Adrenal gland (tissue), 12 donors: ENCODE measurements around the gene ETFB. TPM values are rescaled to one million over a fixed set of nuclear protein-coding genes. Genes with fewer than 3 reads are reported as not detected.

Source experiments
- DNase-seq, 7 donors: peaks; one replicate each; pipeline ENCODE4 v3.0.0-alpha.2; 2019 to 2020
- H3K27ac ChIP-seq, 5 donors: fragments of 200-600 bp; sonication (generic) in 4 of 5; 1 replicate in 3 of 5; 2 replicates in 2 of 5; pipeline versions ENCODE4 v1.5.1 to v1.8.0; 2016 to 2020; ENCODE audit warnings: mild to moderate bottlenecking in 1 of 5
- H3K27me3 ChIP-seq: fragments of 200-600 bp; 2 replicates; pipeline ENCODE4 v1.8.0; 2021
- H3K36me3 ChIP-seq, 2 donors: fragments of 200-600 bp; replicated peaks in 1 of 2; 1 replicate in 1 of 2; 2 replicates in 1 of 2; pipeline versions ENCODE4 v1.5.1 to v1.8.0; 2018 to 2022
- H3K4me1 ChIP-seq, 2 donors: fragments of 200-600 bp; replicated peaks in 1 of 2; 1 replicate in 1 of 2; 2 replicates in 1 of 2; pipeline versions ENCODE4 v1.5.1 to v1.8.0; 2018 to 2021
- H3K4me3 ChIP-seq, 4 donors: fragments of 200-600 bp; sonication (generic) in 3 of 4; one replicate each; pipeline ENCODE4 v1.5.1; 2016 to 2018
- H3K9me3 ChIP-seq, 3 donors: fragments of 200-600 bp; sonication (generic) in 1 of 3; replicated peaks in 1 of 3; 1 replicate in 2 of 3; 2 replicates in 1 of 3; pipeline versions ENCODE4 v1.5.1 to v1.8.0; 2016 to 2021
- CTCF ChIP-seq, 6 experiments: fragments of 450-650 bp in 4 of 6; fragments of 200-600 bp in 2 of 6; sonication (generic) in 1 of 6; IDR thresholded peaks; 1 replicate in 5 of 6; 2 replicates in 1 of 6; pipeline versions ENCODE4 v1.5.1 to v1.8.0; 2016 to 2021; ENCODE audit warnings: antibody characterized with exemption in 6 of 6, mild to moderate bottlenecking in 2 of 6, moderate library complexity in 1 of 6
- POLR2A ChIP-seq, 2 donors: fragments of 450-650 bp; IDR thresholded peaks; one replicate each; pipeline ENCODE4 v1.6.1; 2017; ENCODE audit warnings: antibody characterized with exemption in 2 of 2, mild to moderate bottlenecking in 2 of 2, moderate library complexity in 1 of 2
- WGBS, 4 donors: extraction: QIAGEN DNeasy Blood & Tissue Kit in 2 of 4; methylation state at CpG; one replicate each; pipeline versions ENCODE4 v1.1.5 to v1.1.7; 2013 to 2017; 5-methylcytosine and 5-hydroxymethylcytosine counted together
- intact Hi-C, 2 donors: fragments of 100-400 bp; cut with DNase I; formaldehyde crosslinking; loops; one replicate each; pipeline versions ENCODE4 v1.14.1 to v1.15.0; 2022 to 2023
- polyA plus RNA-seq, 3 donors: library from polyadenylated mRNA; stranded (reverse); fragments of 200-250 nt in 2 of 3; fragments of 350-450 nt in 1 of 3; fragmentation: Illumina TruSeq in 1 of 3; extraction: RNeasy Lipid Tissue Mini Kit (QIAGEN cat#74804) in 1 of 3; gene quantifications; one replicate each; pipeline ENCODE4 v1.2.3, GENCODE V29; 2013 to 2014
- total RNA-seq, 9 donors: library from RNA; depleted of rRNA in 4 of 9; stranded (reverse); fragments of >200 nt in 4 of 9; fragments of 120-200 nt in 1 of 9; fragmentation: NEBNext Ultra II Directional in 1 of 9; extraction: Animal tissue kit (Norgen Biotek cat#: 25700) in 1 of 9; gene quantifications; one replicate each; pipeline versions ENCODE4 v1.1.0 to v1.2.4, GENCODE V29; 2013 to 2023
- donor health status: healthy with polysubstance abuse.
- donor health status: Bipolar disorder and iron deficiency.
- donor health status: DM: yes; HTN: yes; CAD: no.
- donor health status: DM: no; HTN: no; CAD: no.
- donor health status: DM: no; HTN: no; CAD: no.
- donor health status: DM: yes; HTN: yes; CAD: no.

The ETFB gene
- total and polyA plus RNA-seq, 12 donors: 110 to 470 (median 240) TPM

GRCh38 chr19:51352783-51353360 lies 13.3 kb downstream of the ETFB start:
- WGBS, 4 donors: 93 to 96% (median 95%) methylated on average over 12 to 16 of the region's 16 CpGs
- H3K27ac ChIP-seq: no peak overlapping the region
- intact Hi-C loops: no loop called here

DNA sequence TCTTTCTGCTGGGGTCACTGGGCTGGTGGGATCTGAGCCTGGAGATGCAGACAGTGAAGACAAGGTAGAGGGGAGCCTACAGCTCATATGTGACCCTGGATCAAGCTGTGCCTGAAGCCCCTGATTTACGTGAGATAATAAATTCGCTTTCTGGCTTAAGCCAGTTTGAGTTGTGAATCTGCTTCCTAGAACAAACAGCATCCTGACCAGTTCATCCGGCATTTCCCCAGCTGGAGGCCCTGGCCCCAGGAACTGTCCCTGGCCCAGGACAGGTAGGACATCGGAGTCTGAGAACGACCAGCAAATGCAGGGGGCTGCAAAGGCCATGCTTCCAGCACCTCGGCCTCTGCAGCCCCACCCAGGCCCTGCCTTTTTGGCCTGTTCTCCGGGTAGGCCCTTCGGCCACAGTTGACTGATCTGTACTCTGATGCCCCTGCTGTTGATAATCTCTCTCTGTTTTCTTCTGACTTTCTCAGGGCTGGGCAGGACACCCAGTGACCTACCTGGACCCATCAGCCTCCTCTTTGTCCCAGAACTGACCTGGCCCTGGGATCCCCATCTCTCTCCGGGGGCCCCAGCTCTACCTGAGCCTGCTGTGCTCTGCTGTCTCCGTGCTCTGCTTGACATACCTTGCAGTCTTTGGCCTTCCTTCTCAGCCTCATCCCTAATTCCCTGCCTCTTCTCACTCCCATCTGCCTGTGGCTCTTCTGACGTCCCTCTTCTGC lies 14.8 kb downstream of the ETFB start:
- H3K36me3 ChIP-seq: peaks cover 0 to 40% of the 10 kb centered on the region in 2 donors
- intact Hi-C loops: no loop called here
- no peak for DNase-seq
- TF ChIP-seq CTCF (IDR thresholded peaks at IDR 0.05) (no peak), POLR2A (IDR thresholded peaks at IDR 0.05) (no peak)
- no peaks in the 10 kb centered on the region for H3K27me3 ChIP-seq
- peaks cover 0 to 9% of the 10 kb centered on the region in 2 donors for H3K4me1 ChIP-seq
- H3K27ac ChIP-seq: peak overlapping the region in 1 of 5 donors; percentile 14
- 94 to 99% (median 97%) methylated on average over 6 to 11 of the region's 11 CpGs for WGBS, 4 donors
- no peak overlapping the region for H3K4me3 ChIP-seq
- no peaks in the 10 kb centered on the region for H3K9me3 ChIP-seq

More at GRCh38 chr19:51352783-51353360, 13.3 kb downstream of the ETFB start:
- Histone ChIP-seq H3K27me3 (no peaks in the 10 kb centered on the region), H3K36me3 (peaks cover 0 to 26% of the 10 kb centered on the region in 2 donors), H3K4me3 (no peak overlapping the region), H3K9me3 (no peaks in the 10 kb centered on the region), H3K4me1 (peaks cover 0 to 10% of the 10 kb centered on the region in 2 donors)
- DNase-seq: no peak
- TF ChIP-seq POLR2A (IDR thresholded peaks at IDR 0.05) (no peak), CTCF (IDR thresholded peaks at IDR 0.05) (no peak)

GRCh38 chr19:51347209-51347928 lies 18.8 kb downstream of the ETFB start:
- DNase-seq: no peak
- H3K4me3 ChIP-seq: no peak overlapping the region
- intact Hi-C loops: no loop called here
- no peaks in the 10 kb centered on the region for H3K9me3 ChIP-seq
- H3K4me1 ChIP-seq: no peaks in the 10 kb centered on the region
- H3K27me3 ChIP-seq: no peaks in the 10 kb centered on the region
- WGBS, 4 donors: 81 to 92% (median 89%) methylated on average over 10 of the region's 10 CpGs
- H3K36me3 ChIP-seq: peaks cover 0 to 47% of the 10 kb centered on the region in 2 donors
- no peak overlapping the region for H3K27ac ChIP-seq
- no peak for TF ChIP-seq CTCF (IDR thresholded peaks at IDR 0.05)
- TF ChIP-seq POLR2A (IDR thresholded peaks at IDR 0.05): no peak

DNA sequence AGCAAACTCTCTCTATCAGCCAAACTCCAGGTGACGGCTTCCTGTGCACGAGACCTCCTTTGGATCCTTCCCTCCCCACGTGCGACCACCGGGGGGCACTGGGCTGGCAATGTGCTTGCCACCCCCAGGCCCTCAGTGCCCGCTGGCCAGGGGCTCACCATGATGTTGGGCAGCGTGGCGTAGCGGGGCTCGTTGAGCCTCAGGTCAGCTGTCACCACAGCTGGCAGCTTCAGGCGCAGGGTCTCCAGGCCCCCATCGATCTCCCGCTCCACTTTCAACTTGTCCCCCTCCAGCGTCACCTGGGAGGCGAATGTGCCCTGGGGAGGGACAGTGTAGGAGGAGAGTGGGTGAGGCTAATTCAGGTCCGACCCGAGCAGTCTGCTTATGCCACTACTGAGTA lies 19.4 kb downstream of the ETFB start:
- H3K36me3 ChIP-seq: peaks cover 0 to 46% of the 10 kb centered on the region in 2 donors
- no peaks in the 10 kb centered on the region for H3K4me1 ChIP-seq
- H3K4me3 ChIP-seq: no peak overlapping the region
- no peak overlapping the region for H3K27ac ChIP-seq
- TF ChIP-seq CTCF (IDR thresholded peaks at IDR 0.05): no peak
- TF ChIP-seq POLR2A (IDR thresholded peaks at IDR 0.05): no peak
- DNase-seq: no peak
- intact Hi-C loops: no loop called here
- WGBS, 4 donors: 75 to 91% (median 87%) methylated on average over 4 to 17 of the region's 17 CpGs
- no peaks in the 10 kb centered on the region for H3K9me3 ChIP-seq
- no peaks in the 10 kb centered on the region for H3K27me3 ChIP-seq
